Measurements from ENCODE around the gene CHST12.

CHST12 gene

GRCh38 chr7:2482725-2483451 is 79.5 kb downstream of the CHST12 start:
- no peak for DNase-seq

GRCh38 chr7:2483494-2483893 is 80.1 kb downstream of the CHST12 start:
- DNase-seq, result no peak

- no peak for DNase-seq
Observed at GRCh38 chr7:2484868-2485267, 81.5 kb downstream of the CHST12 start.

- DNase-seq, result no peak
Observed at GRCh38 chr7:2487586-2488271, 84.3 kb downstream of the CHST12 start.

- no peak for DNase-seq
Observed at GRCh38 chr7:2488272-2488645, 84.8 kb downstream of the CHST12 start.

- DNase-seq, result no peak
Observed at GRCh38 chr7:2488681-2489080, 85.3 kb downstream of the CHST12 start.

GRCh38 chr7:2490181-2490651 is 86.8 kb downstream of the CHST12 start:
- no peak for DNase-seq

- no peak for DNase-seq
Observed at GRCh38 chr7:2492038-2492437, 88.6 kb downstream of the CHST12 start.

- DNase-seq, result no peak
Observed at GRCh38 chr7:2493205-2494164, 90.1 kb downstream of the CHST12 start.

- no peak for DNase-seq
Observed at GRCh38 chr7:2494191-2495130, 91.0 kb downstream of the CHST12 start.

GRCh38 chr7:2495418-2496299 is 92.2 kb downstream of the CHST12 start:
- DNase-seq, result no peak

GRCh38 chr7:2496375-2496774 is 93.0 kb downstream of the CHST12 start:
- DNase-seq, result no peak

- DNase-seq, result no peak
Observed at GRCh38 chr7:2497065-2497464, 93.7 kb downstream of the CHST12 start.

- no peak for DNase-seq
Observed at GRCh38 chr7:2497500-2498336, 94.3 kb downstream of the CHST12 start.
